M059J (cell line): ENCODE data around the gene RBMS3. TPM values are rescaled to one million over a fixed set of nuclear protein-coding genes. Genes with fewer than 3 reads are reported as not detected.

Source experiments
- DNase-seq: peaks from one replicate; pipeline ENCODE4 v3.0.0-alpha.2; 2012; ENCODE audit warnings: low read depth
- total RNA-seq: library from RNA; depleted of rRNA; stranded (reverse); fragments of >200 nt; shearing (Covaris generic); gene quantifications from 2 replicates; pipeline ENCODE4 v1.2.3, GENCODE V29; 2014

RBMS3 gene
- total RNA-seq, 1 experiment from 2014 or later, result 7.9 TPM

- peak; percentile 1 for DNase-seq
These were observed 656.3 kb downstream of the RBMS3 start for GRCh38 chr3:29937185-29937584.

GRCh38 chr3:29940759-29941323 lies 660.0 kb downstream of the RBMS3 start:
- peak; percentile 1 for DNase-seq

- no peak for DNase-seq
These were observed 661.4 kb downstream of the RBMS3 start for GRCh38 chr3:29942297-29942696.

GRCh38 chr3:29949131-29949530 lies 668.3 kb downstream of the RBMS3 start:
- no peak for DNase-seq

GRCh38 chr3:29949940-29950616 lies 669.2 kb downstream of the RBMS3 start:
- DNase-seq, result no peak

GRCh38 chr3:29952431-29952830 lies 671.6 kb downstream of the RBMS3 start:
- no peak for DNase-seq

- DNase-seq, result no peak
These were observed 674.5 kb downstream of the RBMS3 start for GRCh38 chr3:29955413-29955812.

GRCh38 chr3:29958816-29959215 lies 677.9 kb downstream of the RBMS3 start:
- DNase-seq, result no peak

- no peak for DNase-seq
These were observed 691.0 kb downstream of the RBMS3 start for GRCh38 chr3:29971895-29972294.

- DNase-seq, result peak; percentile 1
These were observed 691.6 kb downstream of the RBMS3 start for GRCh38 chr3:29972320-29972993.

GRCh38 chr3:29973763-29974162 lies 692.9 kb downstream of the RBMS3 start:
- no peak for DNase-seq

- no peak for DNase-seq
These were observed 696.0 kb downstream of the RBMS3 start for GRCh38 chr3:29976871-29977270.

GRCh38 chr3:29977360-29977759 lies 696.5 kb downstream of the RBMS3 start:
- DNase-seq, result no peak

GRCh38 chr3:29978036-29978435 lies 697.2 kb downstream of the RBMS3 start:
- DNase-seq, result no peak

- no peak for DNase-seq
These were observed 710.3 kb downstream of the RBMS3 start for GRCh38 chr3:29991198-29991597.

GRCh38 chr3:30002797-30003196 lies 721.9 kb downstream of the RBMS3 start:
- no peak for DNase-seq

GRCh38 chr3:30003741-30004140 lies 722.9 kb downstream of the RBMS3 start:
- no peak for DNase-seq

- no peak for DNase-seq
These were observed 723.6 kb downstream of the RBMS3 start for GRCh38 chr3:30004481-30004880.

- DNase-seq, result no peak
These were observed 725.2 kb downstream of the RBMS3 start for GRCh38 chr3:30006111-30006510.

GRCh38 chr3:30007668-30008067 lies 726.8 kb downstream of the RBMS3 start:
- DNase-seq, result peak; percentile 20

- no peak for DNase-seq
These were observed 730.4 kb downstream of the RBMS3 start for GRCh38 chr3:30011237-30011803.

GRCh38 chr3:30012941-30013543 lies 732.2 kb downstream of the RBMS3 start:
- peak; percentile 64 for DNase-seq
